Measurements from ENCODE around the gene EPHB3. TPM values are rescaled to one million over a fixed set of nuclear protein-coding genes. Genes with fewer than 3 reads are reported as not detected.

The EPHB3 gene
- polyA plus RNA-seq, 1 experiment = 1.9 TPM

GRCh38 chr3:184523825-184524615 is 37.6 kb upstream of the EPHB3 start:
- no peak for DNase-seq (ENCODE audit: low read depth, low spot score)
- ChIA-PET POLR2A (no interaction called here), CTCF (interaction anchor here (2.7 to 3.2 kb wide), 2 partner anchors 11 to 152 kb away, joined by 13 to 31 read pairs; no protein-coding TSS in a partner anchor)
- no peak overlapping the region for H3K27ac ChIP-seq (ENCODE audit: low read depth, low read length)
- H3K4me3 ChIP-seq (ENCODE audit: low read depth, low read length) = no peak overlapping the region
- H3K9me3 ChIP-seq (ENCODE audit: control insufficient read depth, insufficient read depth, low read length) = peaks cover 3% of the 10 kb centered on the region; the same call in 1 of the 2 replicates
- no peak for TF ChIP-seq CTCF (IDR thresholded peaks at IDR 0.05; ENCODE audit: low read depth, low read length)
- peaks cover 35% of the 10 kb centered on the region for H3K27me3 ChIP-seq (ENCODE audit: control insufficient read depth, insufficient read depth, low read length)

- Histone ChIP-seq H3K27me3 (ENCODE audit: control insufficient read depth, insufficient read depth, low read length) (peaks cover 42% of the 10 kb centered on the region), H3K9me3 (ENCODE audit: control insufficient read depth, insufficient read depth, low read length) (peaks cover 3% of the 10 kb centered on the region; the same call in 1 of the 2 replicates), H3K4me3 (ENCODE audit: low read depth, low read length) (peak overlapping the region; percentile 45), H3K27ac (ENCODE audit: low read depth, low read length) (no peak overlapping the region)
- ChIA-PET POLR2A (no interaction called here), CTCF (interaction anchor here (2.7 to 3.2 kb wide), 2 partner anchors 12 to 152 kb away, joined by 20 to 31 read pairs; no protein-coding TSS in a partner anchor)
- no peak for DNase-seq (ENCODE audit: low read depth, low spot score)
- TF ChIP-seq CTCF (IDR thresholded peaks at IDR 0.05; ENCODE audit: low read depth, low read length) = no peak
Observed at GRCh38 chr3:184524981-184525336, 36.6 kb upstream of the EPHB3 start.

- Histone ChIP-seq H3K9me3 (ENCODE audit: control insufficient read depth, insufficient read depth, low read length) (peaks cover 3% of the 10 kb centered on the region; the same call in 1 of the 2 replicates), H3K4me3 (ENCODE audit: low read depth, low read length) (peak overlapping the region; percentile 45), H3K27me3 (ENCODE audit: control insufficient read depth, insufficient read depth, low read length) (peaks cover 44% of the 10 kb centered on the region), H3K27ac (ENCODE audit: low read depth, low read length) (no peak overlapping the region)
- DNase-seq (ENCODE audit: low read depth, low spot score) = no peak
- POLR2A ChIA-PET = no interaction called here
- no peak for TF ChIP-seq CTCF (IDR thresholded peaks at IDR 0.05; ENCODE audit: low read depth, low read length)
- CTCF ChIA-PET = interaction anchor here (2.7 to 3.2 kb wide), 2 partner anchors 12 to 153 kb away, joined by 20 to 31 read pairs; no protein-coding TSS in a partner anchor
Observed at GRCh38 chr3:184525337-184526087, 36.1 kb upstream of the EPHB3 start.

- DNase-seq (ENCODE audit: low read depth, low spot score) = no peak
Observed at GRCh38 chr3:184526088-184526433, 35.5 kb upstream of the EPHB3 start.

More at GRCh38 chr3:184526088-184526433, 35.5 kb upstream of the EPHB3 start:
- peak overlapping the region; percentile 45; the same call in 1 of the 2 replicates for H3K4me3 ChIP-seq (ENCODE audit: low read depth, low read length)
- peaks cover 3% of the 10 kb centered on the region; the same call in 1 of the 2 replicates for H3K9me3 ChIP-seq (ENCODE audit: control insufficient read depth, insufficient read depth, low read length)
- ChIA-PET CTCF (interaction anchor here (2.7 to 3.2 kb wide), 2 partner anchors 13 to 154 kb away, joined by 20 to 31 read pairs; no protein-coding TSS in a partner anchor), POLR2A (no interaction called here)
- H3K27ac ChIP-seq (ENCODE audit: low read depth, low read length) = no peak overlapping the region
- H3K27me3 ChIP-seq (ENCODE audit: control insufficient read depth, insufficient read depth, low read length) = peaks cover 49% of the 10 kb centered on the region
- no peak for TF ChIP-seq CTCF (IDR thresholded peaks at IDR 0.05; ENCODE audit: low read depth, low read length)
